Measurements from ENCODE around the gene TERF2IP. TPM values are rescaled to one million over a fixed set of nuclear protein-coding genes. Genes with fewer than 3 reads are reported as not detected.

TERF2IP gene
- total RNA-seq, 1 experiment from 2014 or later = 73.9 TPM

DNA sequence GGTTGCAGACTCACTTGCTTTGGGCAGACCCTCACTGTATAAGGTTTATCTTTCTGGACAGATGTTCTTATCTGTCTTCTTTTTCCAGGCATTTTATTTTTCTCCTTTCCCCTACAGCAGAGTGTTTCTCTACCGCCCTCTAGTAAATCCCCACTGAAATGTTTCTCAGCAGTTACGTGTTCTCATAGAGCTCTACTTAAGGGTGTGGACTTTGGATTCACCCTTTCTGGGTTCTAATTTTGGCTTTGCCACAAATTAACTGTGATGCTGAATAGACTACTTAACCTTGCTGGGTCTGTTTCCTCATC, 26.4 kb upstream of the TERF2IP start:
- intact Hi-C loops (cut with micrococcal nuclease) = loop anchor here (1.0 to 10.0 kb wide), 5 partner anchors 54 to 416 kb away; partner anchors contain the start of genes CTRB2 and GABARAPL2

DNA sequence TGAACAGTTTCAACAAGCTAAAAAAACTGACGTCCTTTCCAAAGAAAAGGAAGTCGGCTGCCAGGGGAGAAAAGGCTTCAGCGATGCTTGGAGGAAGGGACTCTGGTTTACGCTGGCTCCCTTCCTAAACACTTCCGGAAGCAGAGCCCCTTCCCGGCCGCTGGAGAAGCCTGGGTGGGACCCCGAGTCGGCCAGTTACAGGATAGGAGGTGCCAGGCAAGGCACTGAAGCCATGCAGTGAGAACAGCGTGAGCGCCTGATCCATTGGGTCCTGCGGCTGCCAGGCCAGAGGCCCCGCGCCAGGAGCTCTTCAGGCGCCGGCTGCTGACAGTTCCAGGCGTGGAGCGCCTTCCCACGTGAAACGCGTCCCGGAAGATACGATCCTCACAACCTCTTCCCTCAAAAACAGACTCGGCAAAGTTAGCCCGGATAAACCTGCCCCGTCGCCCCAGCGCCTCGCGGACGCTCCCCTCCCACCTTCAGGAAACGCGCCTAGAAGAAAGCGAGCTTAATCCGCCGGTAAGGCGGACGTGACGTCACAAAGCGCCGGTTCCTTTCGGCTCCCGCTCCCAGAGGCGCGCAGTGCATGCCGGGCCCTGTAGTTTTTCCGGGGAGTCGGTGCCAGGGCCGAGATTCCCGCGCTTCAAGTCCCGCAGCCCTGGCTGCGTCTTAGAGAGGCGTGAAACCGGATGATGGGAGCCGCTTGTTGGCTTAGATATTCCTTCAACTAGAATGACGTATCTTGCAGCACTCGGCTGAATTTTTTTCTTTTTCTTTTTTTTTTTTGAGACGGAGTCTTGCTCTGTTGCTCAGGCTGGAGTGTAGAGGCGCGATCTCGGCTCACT, 24.6 kb upstream of the TERF2IP start, which contains the start of gene ADAT1:
Gene ADAT1 (minus strand): TSS at position 521 of the 845 bp plus-strand sequence. CDS start 2,482 bp downstream, outside the sequence.
- TSS peak; percentile 76 for BruUV-seq (replicated peaks)
- Mint-ChIP-seq H3K9me3 (ENCODE audit: unreplicated experiment) (no peaks in the 10 kb centered on the region), H3K27ac (ENCODE audit: low read depth, unreplicated experiment) (peak within 1 kb of the TSS; percentile 72), H3K4me1 (ENCODE audit: insufficient read depth, unreplicated experiment) (peaks cover 25% of the 10 kb centered on the region), H3K36me3 (ENCODE audit: insufficient read depth, unreplicated experiment) (peaks cover 59% of the 10 kb centered on the region), H3K27me3 (ENCODE audit: insufficient read depth, unreplicated experiment) (no peaks in the 10 kb centered on the region), H3K4me3 (ENCODE audit: unreplicated experiment) (peak within 1 kb of the TSS; percentile 84)
- TF ChIP-seq, protein P1, sequence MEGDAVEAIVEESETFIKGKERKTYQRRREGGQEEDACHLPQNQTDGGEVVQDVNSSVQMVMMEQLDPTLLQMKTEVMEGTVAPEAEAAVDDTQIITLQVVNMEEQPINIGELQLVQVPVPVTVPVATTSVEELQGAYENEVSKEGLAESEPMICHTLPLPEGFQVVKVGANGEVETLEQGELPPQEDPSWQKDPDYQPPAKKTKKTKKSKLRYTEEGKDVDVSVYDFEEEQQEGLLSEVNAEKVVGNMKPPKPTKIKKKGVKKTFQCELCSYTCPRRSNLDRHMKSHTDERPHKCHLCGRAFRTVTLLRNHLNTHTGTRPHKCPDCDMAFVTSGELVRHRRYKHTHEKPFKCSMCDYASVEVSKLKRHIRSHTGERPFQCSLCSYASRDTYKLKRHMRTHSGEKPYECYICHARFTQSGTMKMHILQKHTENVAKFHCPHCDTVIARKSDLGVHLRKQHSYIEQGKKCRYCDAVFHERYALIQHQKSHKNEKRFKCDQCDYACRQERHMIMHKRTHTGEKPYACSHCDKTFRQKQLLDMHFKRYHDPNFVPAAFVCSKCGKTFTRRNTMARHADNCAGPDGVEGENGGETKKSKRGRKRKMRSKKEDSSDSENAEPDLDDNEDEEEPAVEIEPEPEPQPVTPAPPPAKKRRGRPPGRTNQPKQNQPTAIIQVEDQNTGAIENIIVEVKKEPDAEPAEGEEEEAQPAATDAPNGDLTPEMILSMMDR (IDR thresholded peaks at IDR 0.05; ENCODE audit: unreplicated experiment) = no peak
- ChIA-PET POLR2A (interaction anchor here (0.6 to 3.5 kb wide), 25 partner anchors 9 to 436 kb away, joined by 3 to 76 read pairs (median 5); partner anchors contain the start of genes CFDP1, GABARAPL2, KARS1 and TERF2IP), CTCF (interaction anchor here (0.7 to 2.7 kb wide), 9 partner anchors 10 to 608 kb away, joined by 3 to 19 read pairs (median 3); partner anchors contain the start of genes GABARAPL2 and TMEM231)
- DNase-seq (ENCODE audit: unreplicated experiment) = peak; percentile 98
- intact Hi-C loops (cut with micrococcal nuclease) = loop anchor here (5.0 to 10.0 kb wide), 3 partner anchors 56 to 418 kb away; partner anchors contain the start of genes CTRB2 and GABARAPL2

More for the DNA sequence above, 26.4 kb upstream of the TERF2IP start:
- POLR2A ChIA-PET = interaction anchor here (0.5 to 3.5 kb wide), 8 partner anchors 28 to 422 kb away, joined by 3 to 76 read pairs (median 8); partner anchors contain the start of genes KARS1, TERF2IP and TMEM231
- H3K4me3 Mint-ChIP-seq (ENCODE audit: unreplicated experiment) = peak overlapping the region; percentile 84
- no peaks in the 10 kb centered on the region for H3K27me3 Mint-ChIP-seq (ENCODE audit: insufficient read depth, unreplicated experiment)
- H3K27ac Mint-ChIP-seq (ENCODE audit: low read depth, unreplicated experiment) = no peak overlapping the region
- TF ChIP-seq, protein P1 (IDR thresholded peaks at IDR 0.05; ENCODE audit: unreplicated experiment) = peak; percentile 40
- H3K9me3 Mint-ChIP-seq (ENCODE audit: unreplicated experiment) = no peaks in the 10 kb centered on the region
- DNase-seq (ENCODE audit: unreplicated experiment) = peak; percentile 46
- BruUV-seq (replicated peaks) = no TSS peak
- H3K4me1 Mint-ChIP-seq (ENCODE audit: insufficient read depth, unreplicated experiment) = peaks cover 25% of the 10 kb centered on the region
- peaks cover 51% of the 10 kb centered on the region for H3K36me3 Mint-ChIP-seq (ENCODE audit: insufficient read depth, unreplicated experiment)
- CTCF ChIA-PET = interaction anchor here (0.6 to 2.7 kb wide), 15 partner anchors 10 to 338 kb away, joined by 3 to 19 read pairs (median 4); partner anchors contain the start of gene GABARAPL2

DNA sequence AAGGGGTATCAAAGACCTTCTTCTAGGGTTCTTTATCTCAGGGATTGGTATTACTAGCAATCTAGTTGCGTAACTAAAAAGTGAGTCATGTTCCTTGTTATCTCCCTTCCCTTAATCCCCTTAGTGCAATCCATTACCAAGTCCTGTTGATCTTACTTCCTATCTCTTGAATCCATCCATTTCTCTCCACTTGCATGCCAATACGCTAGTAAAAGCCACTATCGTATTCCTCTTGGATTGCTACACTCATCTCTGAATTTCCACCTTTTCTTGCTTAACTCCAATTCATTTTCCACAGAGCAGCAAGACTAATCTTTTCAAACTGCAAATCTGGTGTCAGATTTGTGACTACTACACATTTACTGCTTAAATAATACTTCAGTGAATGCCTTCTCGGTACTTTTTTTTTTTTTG, 22.6 kb upstream of the TERF2IP start:
- BruUV-seq (replicated peaks) = no TSS peak
- Mint-ChIP-seq H3K27ac (ENCODE audit: low read depth, unreplicated experiment) (no peak overlapping the region), H3K4me3 (ENCODE audit: unreplicated experiment) (no peak overlapping the region), H3K4me1 (ENCODE audit: insufficient read depth, unreplicated experiment) (peaks cover 25% of the 10 kb centered on the region), H3K36me3 (ENCODE audit: insufficient read depth, unreplicated experiment) (peaks cover 62% of the 10 kb centered on the region), H3K9me3 (ENCODE audit: unreplicated experiment) (no peaks in the 10 kb centered on the region), H3K27me3 (ENCODE audit: insufficient read depth, unreplicated experiment) (no peaks in the 10 kb centered on the region)
- CTCF ChIA-PET = interaction anchor here (0.6 kb wide), 1 partner anchor 198 kb away, joined by 4 read pairs; no protein-coding TSS in a partner anchor
- POLR2A ChIA-PET = no interaction called here
- intact Hi-C loops (cut with micrococcal nuclease) = loop anchor here (5.0 to 10.0 kb wide), 3 partner anchors 58 to 420 kb away; partner anchors contain the start of genes CTRB2 and GABARAPL2
- DNase-seq (ENCODE audit: unreplicated experiment) = peak; percentile 18
- TF ChIP-seq, protein P1 (IDR thresholded peaks at IDR 0.05; ENCODE audit: unreplicated experiment) = no peak

DNA sequence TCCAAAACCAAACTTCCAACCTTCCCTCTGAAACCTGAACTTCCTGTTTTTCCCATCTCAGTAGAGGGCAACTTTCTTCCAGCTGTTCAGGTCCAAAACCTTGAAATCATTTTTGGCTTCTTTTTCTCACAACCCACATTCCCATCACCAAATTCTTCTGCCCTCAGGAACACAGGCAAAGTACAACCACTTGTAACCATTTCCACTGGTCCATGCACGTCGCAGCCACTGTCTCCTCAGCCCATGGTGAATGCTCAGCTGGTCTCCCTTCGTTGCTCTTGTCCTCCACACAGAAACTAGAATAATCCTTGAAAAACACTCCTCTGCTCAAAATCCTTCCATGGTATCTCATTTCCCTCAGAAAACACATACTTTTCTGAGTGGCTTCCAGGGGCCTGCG, 20.8 kb upstream of the TERF2IP start:
- Mint-ChIP-seq H3K9me3 (ENCODE audit: unreplicated experiment) (no peaks in the 10 kb centered on the region), H3K27me3 (ENCODE audit: insufficient read depth, unreplicated experiment) (no peaks in the 10 kb centered on the region), H3K36me3 (ENCODE audit: insufficient read depth, unreplicated experiment) (peaks cover 63% of the 10 kb centered on the region), H3K4me3 (ENCODE audit: unreplicated experiment) (no peak overlapping the region), H3K27ac (ENCODE audit: low read depth, unreplicated experiment) (peak overlapping the region; percentile 46), H3K4me1 (ENCODE audit: insufficient read depth, unreplicated experiment) (peaks cover 14% of the 10 kb centered on the region)
- DNase-seq (ENCODE audit: unreplicated experiment) = no peak
- TF ChIP-seq, protein P1 (IDR thresholded peaks at IDR 0.05; ENCODE audit: unreplicated experiment) = no peak
- no TSS peak for BruUV-seq (replicated peaks)
- ChIA-PET CTCF (interaction anchor here (1.2 kb wide), 1 partner anchor 18 kb away, joined by 4 read pairs; no protein-coding TSS in a partner anchor), POLR2A (interaction anchor here (1.1 to 1.7 kb wide), 2 partner anchors 15 to 20 kb away, joined by 3 to 4 read pairs; partner anchors contain the start of genes KARS1 and TERF2IP)
- intact Hi-C loops (cut with micrococcal nuclease) = loop anchor here (10.0 kb wide), 1 partner anchor 422 kb away; the partner anchor contains the start of gene CTRB2

Data from MCF 10A (cell line).